Caco-2 (cell line): Measurements from ENCODE around the gene CARD14. TPM values are rescaled to one million over a fixed set of nuclear protein-coding genes. Genes with fewer than 3 reads are reported as not detected.

Source experiments
- BruUV-seq: library from RNA; stranded (reverse); fragments of 400-500 nt; replicated peaks from 2 replicates; lab custom pipeline; 2021; lab: Mats Ljungman, UMichigan
- CTCF ChIA-PET: fragments of 300-600 bp; sonication (Branson Sonifier 250); formaldehyde crosslinking; loops from one replicate; lab custom pipeline; 2022; ENCODE audit warnings: antibody characterized with exemption; lab: Charles Lee
- POLR2A ChIA-PET: fragments of 300-600 bp; sonication (Branson Sonifier 250); formaldehyde crosslinking; loops from one replicate; lab custom pipeline; 2022; ENCODE audit warnings: antibody characterized with exemption; lab: Charles Lee
- DNase-seq, 2 experiments: peaks; one replicate each; pipeline versions ENCODE4 v3.0.0 to v3.0.0-alpha.2; 2020 to 2022
- H3K27me3 ChIP-seq: replicated peaks from 2 replicates; pipeline ENCODE4 v1.6.0; 2011; ENCODE audit warnings: low read length; ENCODE audit not compliant: control insufficient read depth, insufficient read depth
- H3K36me3 ChIP-seq: 2 replicates; pipeline ENCODE4 v1.5.1; 2011; ENCODE audit warnings: low read length; ENCODE audit not compliant: control insufficient read depth, insufficient read depth
- H3K4me1 ChIP-seq: fragments of 250-450 bp; sonication (Bioruptor Pico); 2 replicates; pipeline ENCODE4 v1.5.1; 2020; ENCODE audit warnings: mild to moderate bottlenecking
- H3K4me3 ChIP-seq: 2 replicates; pipeline ENCODE4 v1.5.1; 2011; ENCODE audit warnings: low read depth, mild to moderate bottlenecking, control low read depth, low read length
- H3K9me3 ChIP-seq: fragments of 250-450 bp; sonication (Bioruptor Pico); 2 replicates; pipeline ENCODE4 v1.5.1; 2020; ENCODE audit warnings: mild to moderate bottlenecking, moderate library complexity
- H3K27ac Mint-ChIP-seq: one replicate; pipeline ENCODE4 v1.8.0; 2022; ENCODE audit warnings: mixed read lengths; ENCODE audit not compliant: unreplicated experiment
- H3K27me3 Mint-ChIP-seq: one replicate; pipeline ENCODE4 v1.8.0; 2022; ENCODE audit warnings: mixed read lengths; ENCODE audit not compliant: insufficient read depth, unreplicated experiment
- H3K36me3 Mint-ChIP-seq: one replicate; pipeline ENCODE4 v1.8.0; 2022; ENCODE audit warnings: mild to moderate bottlenecking, mixed read lengths; ENCODE audit not compliant: insufficient read depth, unreplicated experiment
- H3K4me1 Mint-ChIP-seq: one replicate; pipeline ENCODE4 v1.8.0; 2022; ENCODE audit warnings: low read depth, mixed read lengths; ENCODE audit not compliant: unreplicated experiment
- H3K4me3 Mint-ChIP-seq: one replicate; pipeline ENCODE4 v1.8.0; 2022; ENCODE audit warnings: mild to moderate bottlenecking, moderate library complexity, mixed read lengths; ENCODE audit not compliant: unreplicated experiment
- H3K9me3 Mint-ChIP-seq: one replicate; pipeline ENCODE4 v1.8.0; 2022; ENCODE audit warnings: mixed read lengths; ENCODE audit not compliant: unreplicated experiment
- CTCF ChIP-seq, 2 experiments: fragments of 200-600 bp in 1 of 2; IDR thresholded peaks; 1 replicate in 1 of 2; 2 replicates in 1 of 2; pipeline versions ENCODE4 v1.5.1 to v1.8.0; 2011 to 2022; ENCODE audit warnings: antibody characterized with exemption in 1 of 2, control low read depth in 1 of 2, inconsistent platforms in 1 of 2, low read depth in 1 of 2, low read length in 1 of 2, mild to moderate bottlenecking in 1 of 2, moderate library complexity in 1 of 2; ENCODE audit not compliant: insufficient read depth in 1 of 2, severe bottlenecking in 1 of 2, unreplicated experiment in 1 of 2
- intact Hi-C: fragments of 100-400 bp; cut with micrococcal nuclease; formaldehyde crosslinking; loops from one replicate; pipeline ENCODE4 v1.10.0; 2022; ENCODE audit not compliant: unreplicated experiment
- total RNA-seq: library from RNA; stranded (reverse); gene quantifications from 2 replicates; pipeline ENCODE4 v1.2.3, GENCODE V29; 2022

CARD14 gene
- total RNA-seq, 1 experiment from 2014 or later = 1.3 TPM

- no peak for DNase-seq
- intact Hi-C loops = loop anchor here (5.0 kb wide), 1 partner anchor 77 kb away; the partner anchor contains the start of genes SGSH and SLC26A11
Measured at GRCh38 chr17:80145076-80146075, 24.5 kb upstream of the CARD14 start.

GRCh38 chr17:80146121-80147034 lies 23.5 kb upstream of the CARD14 start:
- no TSS peak for BruUV-seq
- H3K27me3 Mint-ChIP-seq = no peaks in the 10 kb centered on the region

More at GRCh38 chr17:80145076-80146075, 24.5 kb upstream of the CARD14 start:
- H3K9me3 ChIP-seq = no peaks in the 10 kb centered on the region
- peak overlapping the region; percentile 55 for H3K27ac Mint-ChIP-seq
- CTCF ChIA-PET = interaction anchor here (0.6 to 2.5 kb wide), 2 partner anchors 21 to 44 kb away, joined by 3 to 16 read pairs; partner anchors contain the start of gene GAA
- H3K36me3 ChIP-seq = peaks cover 5% of the 10 kb centered on the region
- H3K36me3 Mint-ChIP-seq = peaks cover 62% of the 10 kb centered on the region
- peak overlapping the region; percentile 99 for H3K4me3 ChIP-seq
- peak overlapping the region; percentile 81 for H3K4me3 Mint-ChIP-seq
- H3K27me3 ChIP-seq = no peaks in the 10 kb centered on the region
- H3K9me3 Mint-ChIP-seq = no peaks in the 10 kb centered on the region
- TSS peak; percentile 47 for BruUV-seq
- no peak for TF ChIP-seq CTCF (IDR thresholded peaks at IDR 0.05; ENCODE audit: insufficient read depth in 1 of 2, low read depth in 1 of 2, low read length in 1 of 2, severe bottlenecking in 1 of 2, unreplicated experiment in 1 of 2)
- peaks cover 10% of the 10 kb centered on the region for H3K4me1 ChIP-seq
- peaks cover 11% of the 10 kb centered on the region for H3K4me1 Mint-ChIP-seq
- POLR2A ChIA-PET = interaction anchor here (0.6 to 1.7 kb wide), 5 partner anchors 18 to 1878 kb away, joined by 3 to 15 read pairs (median 8); partner anchors contain the start of genes GAA, LRRC45 and SLC26A11
- H3K27me3 Mint-ChIP-seq = no peaks in the 10 kb centered on the region

More at GRCh38 chr17:80146121-80147034, 23.5 kb upstream of the CARD14 start:
- Mint-ChIP-seq H3K36me3 (peaks cover 63% of the 10 kb centered on the region), H3K9me3 (no peaks in the 10 kb centered on the region), H3K27ac (peak overlapping the region; percentile 55), H3K4me3 (peak overlapping the region; percentile 81), H3K4me1 (peaks cover 11% of the 10 kb centered on the region)
- no peaks in the 10 kb centered on the region for H3K27me3 ChIP-seq
- H3K36me3 ChIP-seq = peaks cover 5% of the 10 kb centered on the region
- DNase-seq = no peak
- H3K9me3 ChIP-seq = no peaks in the 10 kb centered on the region
- TF ChIP-seq CTCF (IDR thresholded peaks at IDR 0.05; ENCODE audit: insufficient read depth in 1 of 2, low read depth in 1 of 2, low read length in 1 of 2, severe bottlenecking in 1 of 2, unreplicated experiment in 1 of 2) = no peak
- ChIA-PET POLR2A (interaction anchor here (0.6 to 1.7 kb wide), 6 partner anchors 19 to 1877 kb away, joined by 3 to 15 read pairs (median 6); partner anchors contain the start of genes GAA, LRRC45 and SLC26A11), CTCF (interaction anchor here (1.0 to 2.5 kb wide), 2 partner anchors 22 to 45 kb away, joined by 3 to 16 read pairs; partner anchors contain the start of gene GAA)
- H3K4me3 ChIP-seq = peak overlapping the region; percentile 99
- intact Hi-C loops = loop anchor here (1.0 to 5.0 kb wide), 2 partner anchors 29 to 76 kb away; partner anchors contain the start of genes SGSH and SLC26A11
- H3K4me1 ChIP-seq = peaks cover 10% of the 10 kb centered on the region
